IPS-20b (cell line): ENCODE data around the gene TIGAR.

ENCODE experiments used
- H3K27ac ChIP-seq: one replicate; pipeline ENCODE4 v1.5.1; 2013; ENCODE audit warnings: low read length
- H3K27me3 ChIP-seq: 2 replicates; pipeline ENCODE4 v1.6.1; 2013; ENCODE audit warnings: mild to moderate bottlenecking, low read length, inconsistent platforms; ENCODE audit not compliant: insufficient read depth
- H3K36me3 ChIP-seq: 2 replicates; pipeline ENCODE4 v1.6.1; 2013; ENCODE audit warnings: low read depth, mild to moderate bottlenecking, inconsistent platforms, low read length, moderate library complexity; ENCODE audit not compliant: insufficient read depth
- H3K4me1 ChIP-seq: 2 replicates; pipeline ENCODE4 v1.6.1; 2013; ENCODE audit warnings: mild to moderate bottlenecking, control low read depth, inconsistent platforms, low read length, moderate library complexity; ENCODE audit not compliant: insufficient read depth
- H3K4me3 ChIP-seq: 2 replicates; pipeline ENCODE4 v1.5.1; 2013; ENCODE audit warnings: mild to moderate bottlenecking, low read length, inconsistent platforms
- H3K9ac ChIP-seq: 2 replicates; pipeline ENCODE4 v1.6.1; 2013; ENCODE audit warnings: low read depth, mild to moderate bottlenecking, inconsistent platforms, low read length, moderate library complexity
- H3K9me3 ChIP-seq: 2 replicates; pipeline ENCODE4 v1.6.1; 2013; ENCODE audit warnings: mild to moderate bottlenecking, low read depth, low read length, inconsistent platforms; ENCODE audit not compliant: insufficient read depth

TIGAR gene

GRCh38 chr12:4285070-4285469, 35.9 kb upstream of the TIGAR start:
- no peaks in the 10 kb centered on the region for H3K27me3 ChIP-seq
- H3K9me3 ChIP-seq: no peaks in the 10 kb centered on the region
- no peaks in the 10 kb centered on the region for H3K4me1 ChIP-seq
- peaks cover 98% of the 10 kb centered on the region for H3K36me3 ChIP-seq
- H3K9ac ChIP-seq: no peak overlapping the region
- H3K4me3 ChIP-seq: no peak overlapping the region
- H3K27ac ChIP-seq: no peak overlapping the region

GRCh38 chr12:4286228-4286627, 34.8 kb upstream of the TIGAR start:
- H3K36me3 ChIP-seq: peaks cover 98% of the 10 kb centered on the region
- no peaks in the 10 kb centered on the region for H3K27me3 ChIP-seq
- H3K4me3 ChIP-seq: no peak overlapping the region
- H3K4me1 ChIP-seq: no peaks in the 10 kb centered on the region
- H3K9me3 ChIP-seq: no peaks in the 10 kb centered on the region
- no peak overlapping the region for H3K27ac ChIP-seq
- no peak overlapping the region for H3K9ac ChIP-seq

GRCh38 chr12:4286771-4287317, 34.2 kb upstream of the TIGAR start:
- Histone ChIP-seq H3K27me3 (no peaks in the 10 kb centered on the region), H3K27ac (no peak overlapping the region), H3K36me3 (peaks cover 99% of the 10 kb centered on the region), H3K4me1 (no peaks in the 10 kb centered on the region), H3K4me3 (no peak overlapping the region), H3K9me3 (no peaks in the 10 kb centered on the region), H3K9ac (no peak overlapping the region)

- Histone ChIP-seq H3K36me3 (peaks cover 99% of the 10 kb centered on the region), H3K9ac (no peak overlapping the region), H3K4me1 (no peaks in the 10 kb centered on the region), H3K9me3 (no peaks in the 10 kb centered on the region), H3K4me3 (no peak overlapping the region), H3K27ac (no peak overlapping the region), H3K27me3 (no peaks in the 10 kb centered on the region)
These were observed 33.4 kb upstream of the TIGAR start for GRCh38 chr12:4287325-4288211.

GRCh38 chr12:4288296-4289131, 32.5 kb upstream of the TIGAR start:
- peaks cover 99% of the 10 kb centered on the region for H3K36me3 ChIP-seq
- H3K9me3 ChIP-seq: no peaks in the 10 kb centered on the region
- peaks cover 3% of the 10 kb centered on the region; the same call in 1 of the 2 replicates for H3K4me1 ChIP-seq
- no peaks in the 10 kb centered on the region for H3K27me3 ChIP-seq
- no peak overlapping the region for H3K9ac ChIP-seq
- H3K4me3 ChIP-seq: no peak overlapping the region
- no peak overlapping the region for H3K27ac ChIP-seq

- no peaks in the 10 kb centered on the region for H3K27me3 ChIP-seq
- H3K27ac ChIP-seq: no peak overlapping the region
- no peaks in the 10 kb centered on the region for H3K9me3 ChIP-seq
- no peak overlapping the region for H3K4me3 ChIP-seq
- no peak overlapping the region for H3K9ac ChIP-seq
- peaks cover 6% of the 10 kb centered on the region; the same call in 1 of the 2 replicates for H3K4me1 ChIP-seq
- peaks cover 99% of the 10 kb centered on the region for H3K36me3 ChIP-seq
These were observed 31.7 kb upstream of the TIGAR start for GRCh38 chr12:4289231-4289878.

- no peak overlapping the region for H3K27ac ChIP-seq
- no peak overlapping the region for H3K4me3 ChIP-seq
- no peaks in the 10 kb centered on the region for H3K9me3 ChIP-seq
- no peaks in the 10 kb centered on the region for H3K27me3 ChIP-seq
- H3K36me3 ChIP-seq: peaks cover 100% of the 10 kb centered on the region
- peaks cover 13% of the 10 kb centered on the region; the same call in 1 of the 2 replicates for H3K4me1 ChIP-seq
- H3K9ac ChIP-seq: no peak overlapping the region
These were observed 30.8 kb upstream of the TIGAR start for GRCh38 chr12:4289998-4290790.

GRCh38 chr12:4292341-4293073, 28.5 kb upstream of the TIGAR start:
- H3K4me3 ChIP-seq: no peak overlapping the region
- H3K36me3 ChIP-seq: peaks cover 100% of the 10 kb centered on the region
- no peaks in the 10 kb centered on the region for H3K9me3 ChIP-seq
- H3K9ac ChIP-seq: no peak overlapping the region
- H3K4me1 ChIP-seq: peaks cover 13% of the 10 kb centered on the region; the same call in 1 of the 2 replicates
- H3K27ac ChIP-seq: no peak overlapping the region
- H3K27me3 ChIP-seq: no peaks in the 10 kb centered on the region

GRCh38 chr12:4293299-4293965, 27.6 kb upstream of the TIGAR start:
- no peak overlapping the region for H3K9ac ChIP-seq
- no peaks in the 10 kb centered on the region for H3K27me3 ChIP-seq
- H3K4me1 ChIP-seq: peaks cover 13% of the 10 kb centered on the region; the same call in 1 of the 2 replicates
- H3K36me3 ChIP-seq: peaks cover 100% of the 10 kb centered on the region
- H3K4me3 ChIP-seq: no peak overlapping the region
- no peaks in the 10 kb centered on the region for H3K9me3 ChIP-seq
- H3K27ac ChIP-seq: no peak overlapping the region

GRCh38 chr12:4293966-4294505, 27.0 kb upstream of the TIGAR start:
- Histone ChIP-seq H3K4me3 (no peak overlapping the region), H3K27ac (no peak overlapping the region), H3K4me1 (peaks cover 13% of the 10 kb centered on the region; the same call in 1 of the 2 replicates), H3K9me3 (no peaks in the 10 kb centered on the region), H3K9ac (no peak overlapping the region), H3K36me3 (peaks cover 100% of the 10 kb centered on the region), H3K27me3 (no peaks in the 10 kb centered on the region)
